Choroid plexus epithelial cell (primary cell): ENCODE results near the gene SAP30L.

Experiments
- DNase-seq: peaks from one replicate; pipeline ENCODE4 v3.0.0-alpha.2; 2010; ENCODE audit warnings: low read depth
- H3K4me3 ChIP-seq: 2 replicates; pipeline ENCODE4 v1.5.1; 2011; ENCODE audit warnings: low read depth, mild to moderate bottlenecking, control low read depth, low read length, moderate library complexity
- CTCF ChIP-seq: conservative IDR thresholded peaks from 2 replicates; pipeline ENCODE4 v1.5.1; 2011; ENCODE audit warnings: low read depth, mild to moderate bottlenecking, control low read depth, inconsistent platforms, low read length, moderate library complexity

SAP30L gene

GRCh38 chr5:154402611-154403010 lies 43.2 kb upstream of the SAP30L start:
- no peak for DNase-seq
- H3K4me3 ChIP-seq = no peak overlapping the region
- TF ChIP-seq CTCF = no peak

- TF ChIP-seq CTCF = no peak
- DNase-seq = no peak
- no peak overlapping the region for H3K4me3 ChIP-seq
These were observed 42.6 kb upstream of the SAP30L start for GRCh38 chr5:154403234-154403633.

- DNase-seq = peak; percentile 33
- no peak for TF ChIP-seq CTCF
- H3K4me3 ChIP-seq = no peak overlapping the region
These were observed 41.9 kb upstream of the SAP30L start for GRCh38 chr5:154403776-154404387.

- peak; percentile 82 for DNase-seq
- peak overlapping the region; percentile 58 for H3K4me3 ChIP-seq
- peak; percentile 90 for TF ChIP-seq CTCF
These were observed 40.6 kb upstream of the SAP30L start for GRCh38 chr5:154405078-154405792.

- no peak for DNase-seq
- H3K4me3 ChIP-seq = no peak overlapping the region
- TF ChIP-seq CTCF = no peak
These were observed 39.6 kb upstream of the SAP30L start for GRCh38 chr5:154406231-154406630.

GRCh38 chr5:154406826-154407225 lies 39.0 kb upstream of the SAP30L start:
- no peak overlapping the region for H3K4me3 ChIP-seq
- no peak for TF ChIP-seq CTCF
- DNase-seq = no peak

- no peak for DNase-seq
- no peak for TF ChIP-seq CTCF
- no peak overlapping the region for H3K4me3 ChIP-seq
These were observed 37.0 kb upstream of the SAP30L start for GRCh38 chr5:154408811-154409210.
